DOHH2 (cell line): ENCODE results near the gene SH3RF3.

ENCODE experiments used
- H3F3A ChIP-seq: fragments of 200-600 bp; sonication (generic), shearing (Covaris generic); 2 replicates; pipeline ENCODE4 v1.6.0; 2016; ENCODE audit warnings: antibody characterized with exemption, mild to moderate bottlenecking; ENCODE audit not compliant: control insufficient read depth, insufficient read depth
- H3K27ac ChIP-seq: fragments of 200-600 bp; sonication (generic); 2 replicates; pipeline ENCODE4 v1.5.1; 2014; ENCODE audit warnings: low read depth, mild to moderate bottlenecking, low read length, moderate library complexity
- H3K27me3 ChIP-seq: fragments of 200-600 bp; sonication (generic); 2 replicates; pipeline ENCODE4 v1.6.1; 2014; ENCODE audit warnings: mild to moderate bottlenecking, low read length, mixed read lengths; ENCODE audit not compliant: control insufficient read depth
- H3K36me3 ChIP-seq: fragments of 200-600 bp; sonication (generic); 2 replicates; pipeline ENCODE4 v1.6.1; 2014; ENCODE audit warnings: mild to moderate bottlenecking, low read length, moderate library complexity, mixed read lengths; ENCODE audit not compliant: control insufficient read depth
- H3K4me1 ChIP-seq: fragments of 200-600 bp; sonication (generic); 2 replicates; pipeline ENCODE4 v1.6.1; 2014; ENCODE audit warnings: mild to moderate bottlenecking, low read length, mixed read lengths; ENCODE audit not compliant: control insufficient read depth
- H3K4me2 ChIP-seq: fragments of 200-600 bp; sonication (generic); 2 replicates; pipeline ENCODE4 v1.6.0; 2014; ENCODE audit warnings: mild to moderate bottlenecking, low read length, moderate library complexity
- H3K4me3 ChIP-seq: fragments of 200-600 bp; sonication (generic); 2 replicates; pipeline ENCODE4 v1.5.1; 2014; ENCODE audit warnings: mild to moderate bottlenecking, low read length, mixed read lengths
- H3K79me2 ChIP-seq: fragments of 200-600 bp; sonication (generic); 2 replicates; pipeline ENCODE4 v1.6.1; 2014; ENCODE audit warnings: mild to moderate bottlenecking, low read length, mixed read lengths; ENCODE audit not compliant: control insufficient read depth
- H3K9me2 ChIP-seq: fragments of 200-600 bp; sonication (generic); replicated peaks from 2 replicates; pipeline ENCODE4 v1.6.1; 2014; ENCODE audit warnings: mild to moderate bottlenecking, low read length, mixed read lengths; ENCODE audit not compliant: control insufficient read depth
- H3K9me3 ChIP-seq: fragments of 200-600 bp; sonication (generic); 2 replicates; pipeline ENCODE4 v1.6.1; 2014; ENCODE audit warnings: antibody characterized with exemption, low read length, mixed read lengths; ENCODE audit not compliant: control insufficient read depth, insufficient read depth
- H4K20me1 ChIP-seq: fragments of 200-600 bp; sonication (generic); 2 replicates; pipeline ENCODE4 v1.6.0; 2014; ENCODE audit warnings: low read depth, mild to moderate bottlenecking, antibody characterized with exemption, low read length, moderate library complexity; ENCODE audit not compliant: control insufficient read depth, insufficient read depth
- EZH2phosphoT487 ChIP-seq: fragments of 200-600 bp; sonication (generic); IDR thresholded peaks from 2 replicates; pipeline ENCODE4 v1.6.1; 2017; ENCODE audit warnings: borderline replicate concordance, mild to moderate bottlenecking, antibody characterized with exemption, low read length, moderate library complexity, mixed read lengths
- TF ChIP-seq, protein P1 (sequence below): fragments of 200-600 bp; sonication (generic); IDR thresholded peaks from one replicate; pipeline ENCODE4 v1.5.1; 2014; ENCODE audit warnings: antibody characterized with exemption, mild to moderate bottlenecking, low read depth, low read length; ENCODE audit not compliant: poor library complexity, severe bottlenecking

The SH3RF3 gene

DNA sequence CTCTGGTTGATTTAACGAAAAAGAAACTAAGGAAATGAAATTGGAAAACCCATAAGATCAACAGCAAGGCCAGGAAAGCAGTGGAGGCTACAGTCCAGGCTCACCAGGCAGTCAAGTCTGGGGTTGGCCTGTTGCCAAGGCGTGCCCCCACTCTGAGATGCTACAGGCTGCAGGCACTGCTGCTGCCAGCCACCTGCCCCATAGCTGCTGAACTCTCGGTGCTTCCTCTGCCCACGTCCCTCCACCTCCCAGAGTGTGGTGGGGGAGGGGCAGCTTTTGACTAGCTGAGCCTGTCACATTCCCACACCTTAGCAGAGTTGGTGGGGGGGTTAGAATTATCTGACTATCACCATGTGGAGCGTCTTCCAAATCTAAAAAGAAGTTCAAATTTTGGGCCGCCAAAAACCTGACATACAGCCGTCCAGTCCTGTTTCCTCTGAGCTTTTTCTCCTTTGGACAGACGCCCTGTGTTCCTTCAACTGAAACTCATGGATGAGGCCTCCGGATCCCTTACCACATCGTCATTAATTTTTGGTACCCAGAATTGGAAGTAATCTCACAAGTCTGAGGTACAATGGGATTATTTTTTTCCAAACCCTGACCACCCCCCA is 3.9 kb upstream of the SH3RF3 start:
- Histone ChIP-seq H3K4me3 (no peak overlapping the region), H3K27me3 (peaks cover 2% of the 10 kb centered on the region; the same call in 1 of the 2 replicates), H4K20me1 (no peaks in the 10 kb centered on the region), H3F3A (no peaks in the 10 kb centered on the region), H3K9me2 (no peaks in the 10 kb centered on the region), H3K9me3 (no peaks in the 10 kb centered on the region), H3K4me2 (no peak overlapping the region), H3K36me3 (no peaks in the 10 kb centered on the region), H3K4me1 (no peaks in the 10 kb centered on the region), H3K27ac (no peak overlapping the region), H3K79me2 (no peaks in the 10 kb centered on the region)
- TF ChIP-seq, protein P1, sequence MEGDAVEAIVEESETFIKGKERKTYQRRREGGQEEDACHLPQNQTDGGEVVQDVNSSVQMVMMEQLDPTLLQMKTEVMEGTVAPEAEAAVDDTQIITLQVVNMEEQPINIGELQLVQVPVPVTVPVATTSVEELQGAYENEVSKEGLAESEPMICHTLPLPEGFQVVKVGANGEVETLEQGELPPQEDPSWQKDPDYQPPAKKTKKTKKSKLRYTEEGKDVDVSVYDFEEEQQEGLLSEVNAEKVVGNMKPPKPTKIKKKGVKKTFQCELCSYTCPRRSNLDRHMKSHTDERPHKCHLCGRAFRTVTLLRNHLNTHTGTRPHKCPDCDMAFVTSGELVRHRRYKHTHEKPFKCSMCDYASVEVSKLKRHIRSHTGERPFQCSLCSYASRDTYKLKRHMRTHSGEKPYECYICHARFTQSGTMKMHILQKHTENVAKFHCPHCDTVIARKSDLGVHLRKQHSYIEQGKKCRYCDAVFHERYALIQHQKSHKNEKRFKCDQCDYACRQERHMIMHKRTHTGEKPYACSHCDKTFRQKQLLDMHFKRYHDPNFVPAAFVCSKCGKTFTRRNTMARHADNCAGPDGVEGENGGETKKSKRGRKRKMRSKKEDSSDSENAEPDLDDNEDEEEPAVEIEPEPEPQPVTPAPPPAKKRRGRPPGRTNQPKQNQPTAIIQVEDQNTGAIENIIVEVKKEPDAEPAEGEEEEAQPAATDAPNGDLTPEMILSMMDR: no peak
- no peak for TF ChIP-seq EZH2phosphoT487

DNA sequence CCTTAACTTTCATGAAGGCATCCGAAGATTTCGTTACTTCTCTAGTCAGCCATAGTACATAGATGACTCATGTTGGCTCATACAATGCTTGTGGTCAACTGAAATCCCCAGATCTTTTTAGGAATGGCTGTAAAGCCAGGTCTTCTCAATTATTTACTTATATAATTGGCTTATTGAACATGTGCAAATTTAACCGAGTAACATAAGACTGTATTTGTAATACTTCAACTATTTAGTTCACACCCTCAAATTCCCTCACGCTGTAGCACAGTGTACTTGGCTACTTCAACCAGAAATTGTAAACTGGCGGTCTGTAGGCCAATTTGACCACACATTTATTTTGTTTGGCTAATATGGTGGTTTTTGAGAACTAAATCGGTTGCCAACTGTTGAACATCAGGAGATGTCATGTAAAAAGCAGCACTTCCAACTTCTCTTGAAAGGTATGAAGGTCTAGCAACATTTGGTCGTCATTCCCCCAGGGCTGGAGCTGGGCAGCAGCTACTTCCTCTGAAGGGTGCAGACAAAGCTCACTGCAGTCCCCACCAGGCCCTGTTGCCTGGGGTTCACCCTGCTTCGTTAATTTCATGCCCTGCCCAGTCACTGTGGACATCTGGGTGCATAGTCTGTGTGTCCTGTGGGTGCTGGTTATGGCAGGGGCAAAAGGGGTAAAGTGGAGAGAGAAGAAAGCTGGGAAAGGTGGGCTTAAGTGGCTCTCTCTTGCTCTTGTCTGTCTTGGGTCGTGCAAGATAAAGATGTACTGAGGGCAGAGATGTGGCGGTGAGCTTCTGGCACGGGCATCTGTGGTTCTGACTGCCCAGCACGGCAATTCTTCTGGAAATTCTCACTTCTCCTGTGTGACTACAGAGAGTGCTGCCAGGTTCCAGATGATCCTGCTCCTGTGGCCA is 3.2 kb upstream of the SH3RF3 start:
- Histone ChIP-seq H3K9me3 (no peaks in the 10 kb centered on the region), H3K4me3 (no peak overlapping the region), H3K79me2 (no peaks in the 10 kb centered on the region), H4K20me1 (no peaks in the 10 kb centered on the region), H3K9me2 (no peaks in the 10 kb centered on the region), H3K36me3 (no peaks in the 10 kb centered on the region), H3K27me3 (peaks cover 2% of the 10 kb centered on the region; the same call in 1 of the 2 replicates), H3K4me1 (no peaks in the 10 kb centered on the region), H3F3A (no peaks in the 10 kb centered on the region), H3K4me2 (no peak overlapping the region), H3K27ac (no peak overlapping the region)
- TF ChIP-seq, protein P1: no peak
- no peak for TF ChIP-seq EZH2phosphoT487

DNA sequence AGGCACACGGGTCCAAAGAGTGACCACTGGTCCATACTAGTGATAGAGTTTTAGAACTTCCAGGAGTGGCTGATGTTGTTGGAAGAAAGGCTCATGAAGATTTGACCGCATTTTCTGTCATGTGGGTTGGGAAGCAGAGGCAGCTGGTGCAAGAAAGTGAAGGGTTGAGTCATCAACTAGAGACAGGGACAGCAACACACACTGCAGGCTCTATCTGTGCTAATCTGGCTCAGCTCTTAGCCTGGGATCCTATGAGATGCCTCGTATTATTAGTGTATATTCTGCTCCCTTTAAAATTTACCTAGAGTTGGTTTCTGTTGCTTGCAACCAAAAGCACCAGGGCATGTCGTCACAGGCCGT is 2.5 kb upstream of the SH3RF3 start:
- Histone ChIP-seq H3K27ac (no peak overlapping the region), H3K27me3 (peaks cover 2% of the 10 kb centered on the region; the same call in 1 of the 2 replicates), H3K4me2 (no peak overlapping the region), H3K9me3 (no peaks in the 10 kb centered on the region), H3K36me3 (no peaks in the 10 kb centered on the region), H3K4me3 (no peak overlapping the region), H3F3A (no peaks in the 10 kb centered on the region), H3K79me2 (no peaks in the 10 kb centered on the region), H3K9me2 (no peaks in the 10 kb centered on the region), H4K20me1 (no peaks in the 10 kb centered on the region), H3K4me1 (no peaks in the 10 kb centered on the region)
- TF ChIP-seq, protein P1: no peak
- no peak for TF ChIP-seq EZH2phosphoT487
